OCI-LY1 (cell line): Measurements from ENCODE around the gene DHRSX.

Experiments used
- CTCF ChIP-seq: fragments of 200-600 bp; sonication (generic), shearing (Covaris generic); IDR thresholded peaks from 2 replicates; pipeline ENCODE4 v1.5.1; 2017; ENCODE audit warnings: mild to moderate bottlenecking, antibody characterized with exemption, low read length, moderate library complexity, mixed read lengths
- EZH2 ChIP-seq: fragments of 200-600 bp; sonication (generic), shearing (Covaris generic); IDR thresholded peaks from 2 replicates; pipeline ENCODE4 v1.8.0; 2017; ENCODE audit warnings: borderline replicate concordance, mixed run types, mild to moderate bottlenecking, antibody characterized with exemption, low read length, moderate library complexity, mixed read lengths

- TF ChIP-seq CTCF (no peak), EZH2 (no peak)
Measured at GRCh38 chrX:2231570-2232192, 269.1 kb downstream of the DHRSX start.
